GM12878 (cell line): ENCODE measurements around the gene PIGZ. TPM values are rescaled to one million over a fixed set of nuclear protein-coding genes. Genes with fewer than 3 reads are reported as not detected.

Source experiments
- ATF7 ChIP-seq: fragments of 450-650 bp; IDR thresholded peaks from 2 replicates; pipeline ENCODE4 v1.6.1; 2016; ENCODE audit warnings: low read depth, mild to moderate bottlenecking
- CBX3 ChIP-seq: fragments of 200-600 bp; sonication (generic); IDR thresholded peaks from 2 replicates; pipeline ENCODE4 v1.6.1; 2016; ENCODE audit warnings: low read depth, borderline replicate concordance
- CUX1 ChIP-seq: IDR thresholded peaks from 2 replicates; pipeline ENCODE4 v1.6.1; 2012; ENCODE audit warnings: improper control_type of control experiment, low read depth, low read length; ENCODE audit not compliant: insufficient replicate concordance
- DPF2 ChIP-seq: fragments of 450-650 bp; IDR thresholded peaks from 2 replicates; pipeline ENCODE4 v1.6.1; 2017; ENCODE audit warnings: mild to moderate bottlenecking
- EP300 ChIP-seq, 2 experiments: fragments of 150-350 bp in 1 of 2; IDR thresholded peaks; 2 replicates each; pipeline ENCODE4 v1.6.1; 2011 to 2012; ENCODE audit warnings: low read depth in 2 of 2, low read length in 2 of 2, borderline replicate concordance in 1 of 2, improper control_type of control experiment in 1 of 2, inconsistent platforms in 1 of 2; ENCODE audit not compliant: control insufficient read depth in 1 of 2
- KDM1A ChIP-seq: fragments of 200-600 bp; sonication (generic); IDR thresholded peaks from 2 replicates; pipeline ENCODE4 v1.6.1; 2016; ENCODE audit warnings: borderline replicate concordance
- LARP7 ChIP-seq: fragments of 450-650 bp; IDR thresholded peaks from 2 replicates; pipeline ENCODE4 v1.6.1; 2017; ENCODE audit warnings: mild to moderate bottlenecking
- MEF2A ChIP-seq: IDR thresholded peaks from 2 replicates; pipeline ENCODE4 v1.6.1; 2011; ENCODE audit warnings: low read depth, mild to moderate bottlenecking, low read length, moderate library complexity; ENCODE audit not compliant: insufficient read depth
- MEF2B ChIP-seq: fragments of 450-650 bp; IDR thresholded peaks from 2 replicates; pipeline ENCODE4 v1.6.1; 2018; ENCODE audit warnings: mild to moderate bottlenecking, moderate library complexity; ENCODE audit not compliant: partially characterized antibody, poor library complexity, severe bottlenecking
- RB1 ChIP-seq: fragments of 450-650 bp; formaldehyde crosslinking; IDR thresholded peaks from 2 replicates; pipeline ENCODE4 v1.6.1; 2017; ENCODE audit warnings: mild to moderate bottlenecking, borderline replicate concordance
- SIX5 ChIP-seq: IDR thresholded peaks from 2 replicates; pipeline ENCODE4 v1.6.1; 2011; ENCODE audit warnings: mild to moderate bottlenecking, low read depth, low read length, moderate library complexity; ENCODE audit not compliant: severe bottlenecking
- SMAD5 ChIP-seq: IDR thresholded peaks from 2 replicates; pipeline ENCODE4 v1.6.1; 2016; ENCODE audit warnings: antibody characterized with exemption, low read depth
- SREBF1 ChIP-seq: IDR thresholded peaks from 2 replicates; pipeline ENCODE4 v1.6.1; 2012; ENCODE audit warnings: mild to moderate bottlenecking, low read length
- SREBF2 ChIP-seq: IDR thresholded peaks from 2 replicates; pipeline ENCODE4 v1.6.1; 2012; ENCODE audit warnings: mild to moderate bottlenecking, low read length
- SUPT20H ChIP-seq: IDR thresholded peaks from 2 replicates; pipeline ENCODE4 v1.6.1; 2011; ENCODE audit warnings: low read depth, mild to moderate bottlenecking, low read length, moderate library complexity, borderline replicate concordance; ENCODE audit not compliant: control insufficient read depth
- TAF1 ChIP-seq: IDR thresholded peaks from 2 replicates; pipeline ENCODE4 v1.6.1; 2011; ENCODE audit warnings: mild to moderate bottlenecking, low read depth, low read length, borderline replicate concordance
- ZNF384 ChIP-seq: IDR thresholded peaks from 2 replicates; pipeline ENCODE4 v1.6.1; 2012; ENCODE audit warnings: low read depth, mild to moderate bottlenecking, low read length, improper control_type of control experiment, borderline replicate concordance
- ZZZ3 ChIP-seq: IDR thresholded peaks from 2 replicates; pipeline ENCODE4 v1.6.1; 2011; ENCODE audit warnings: low read depth; ENCODE audit not compliant: control insufficient read depth, insufficient read length
- polyA plus RNA-seq, 11 experiments: library from polyadenylated mRNA; depleted of rRNA in 4 of 11; unstranded in 6 of 11; stranded (reverse) in 5 of 11; fragments of >200 nt; fragmentation: Nextera tagmentation in 4 of 11; fragmentation: Illumina TruSeq in 1 of 11; extraction: Ambion mirVana in 4 of 11; extraction: Trizol in 1 of 11; gene quantifications; 1 replicate in 1 of 11; 2 replicates in 10 of 11; pipeline versions ENCODE4 v1.2.1 to v1.2.3, GENCODE V29; 2011 to 2016; ENCODE audit warnings: inconsistent platforms in 2 of 11, missing spikeins in 2 of 11, low read depth in 1 of 11
- total RNA-seq, 4 experiments: library from RNA; depleted of rRNA in 3 of 4; stranded (reverse); fragments of >200 nt in 3 of 4; fragmentation: Illumina TruSeq in 1 of 4; extraction: Trizol in 1 of 4; gene quantifications; 2 replicates each; pipeline versions ENCODE4 v1.2.1 to v1.2.3, GENCODE V29; 2013 to 2021
- TF ChIP-seq, protein P1 (sequence below): fragments of 450-650 bp; IDR thresholded peaks from 2 replicates; pipeline ENCODE4 v1.6.1; 2014; ENCODE audit warnings: mild to moderate bottlenecking
- TF ChIP-seq, protein P2 (sequence below): fragments of 450-650 bp; IDR thresholded peaks from 2 replicates; pipeline ENCODE4 v1.6.1; 2016; ENCODE audit warnings: mild to moderate bottlenecking, moderate library complexity, borderline replicate concordance

PIGZ gene
- total and polyA plus RNA-seq, 10 of the 15 experiments (the other 5 are each of a cell fraction or from before 2014, with no cell fraction given): 0.06 to 1.2 (median 0.64) TPM

DNA sequence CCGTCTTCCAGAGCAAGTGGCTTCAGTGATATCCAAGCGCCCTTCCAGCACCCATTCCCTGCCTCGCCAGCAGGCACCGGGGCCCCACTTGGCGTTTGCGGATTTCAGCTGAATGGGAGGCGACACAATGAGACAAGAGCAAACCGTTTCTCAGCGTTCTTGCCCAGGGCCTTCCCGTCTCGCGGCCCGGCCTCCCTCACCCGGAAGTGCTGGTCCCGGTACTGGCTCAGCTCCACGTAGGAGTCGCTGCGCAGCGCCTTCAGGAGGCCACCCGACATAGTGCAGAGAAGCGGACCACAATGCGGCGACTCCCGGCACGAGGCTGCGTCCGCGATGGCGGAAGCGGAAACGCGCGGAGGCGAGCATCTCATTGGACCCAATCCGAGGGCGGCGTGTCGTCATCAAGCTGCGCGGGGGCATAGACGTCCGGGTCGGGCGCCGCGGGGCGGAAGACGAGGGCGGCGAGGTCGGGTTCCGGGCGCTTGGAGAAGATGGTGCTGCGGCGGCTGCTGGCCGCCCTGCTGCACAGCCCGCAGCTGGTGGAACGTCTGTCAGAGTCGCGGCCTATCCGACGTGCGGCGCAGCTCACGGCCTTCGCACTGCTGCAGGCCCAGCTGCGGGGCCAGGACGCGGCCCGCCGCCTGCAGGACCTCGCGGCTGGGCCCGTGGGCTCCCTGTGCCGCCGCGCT lies 26.3 kb downstream of the PIGZ start, which contains the start of gene NCBP2 (continued):
- TF ChIP-seq CUX1 (no peak), EP300 (IDR thresholded peaks at IDR 0.05; ENCODE audit: borderline replicate concordance in 1 of 2, control insufficient read depth in 1 of 2, low read depth in 2 of 2, low read length in 2 of 2) (no peak; a peak in 1 of 4 replicates), SIX5 (peak; percentile 56), TAF1 (peak; percentile 91), LARP7 (peak; percentile 67; the same call in 1 of the 2 replicates), CBX3 (no peak), ZZZ3 (no peak), DPF2 (peak; percentile 62; the same call in 1 of the 2 replicates), RB1 (no peak), ZNF384 (no peak), SUPT20H (no peak), SREBF2 (no peak), KDM1A (no peak), MEF2A (no peak), SMAD5 (peak; percentile 82), SREBF1 (no peak; the same call in 1 of the 2 replicates), ATF7 (peak; percentile 58), MEF2B (peak; percentile 31)
- TF ChIP-seq, protein P1, sequence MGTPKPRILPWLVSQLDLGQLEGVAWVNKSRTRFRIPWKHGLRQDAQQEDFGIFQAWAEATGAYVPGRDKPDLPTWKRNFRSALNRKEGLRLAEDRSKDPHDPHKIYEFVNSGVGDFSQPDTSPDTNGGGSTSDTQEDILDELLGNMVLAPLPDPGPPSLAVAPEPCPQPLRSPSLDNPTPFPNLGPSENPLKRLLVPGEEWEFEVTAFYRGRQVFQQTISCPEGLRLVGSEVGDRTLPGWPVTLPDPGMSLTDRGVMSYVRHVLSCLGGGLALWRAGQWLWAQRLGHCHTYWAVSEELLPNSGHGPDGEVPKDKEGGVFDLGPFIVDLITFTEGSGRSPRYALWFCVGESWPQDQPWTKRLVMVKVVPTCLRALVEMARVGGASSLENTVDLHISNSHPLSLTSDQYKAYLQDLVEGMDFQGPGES: peak; percentile 60; the same call in 1 of the 2 replicates
- TF ChIP-seq, protein P2, sequence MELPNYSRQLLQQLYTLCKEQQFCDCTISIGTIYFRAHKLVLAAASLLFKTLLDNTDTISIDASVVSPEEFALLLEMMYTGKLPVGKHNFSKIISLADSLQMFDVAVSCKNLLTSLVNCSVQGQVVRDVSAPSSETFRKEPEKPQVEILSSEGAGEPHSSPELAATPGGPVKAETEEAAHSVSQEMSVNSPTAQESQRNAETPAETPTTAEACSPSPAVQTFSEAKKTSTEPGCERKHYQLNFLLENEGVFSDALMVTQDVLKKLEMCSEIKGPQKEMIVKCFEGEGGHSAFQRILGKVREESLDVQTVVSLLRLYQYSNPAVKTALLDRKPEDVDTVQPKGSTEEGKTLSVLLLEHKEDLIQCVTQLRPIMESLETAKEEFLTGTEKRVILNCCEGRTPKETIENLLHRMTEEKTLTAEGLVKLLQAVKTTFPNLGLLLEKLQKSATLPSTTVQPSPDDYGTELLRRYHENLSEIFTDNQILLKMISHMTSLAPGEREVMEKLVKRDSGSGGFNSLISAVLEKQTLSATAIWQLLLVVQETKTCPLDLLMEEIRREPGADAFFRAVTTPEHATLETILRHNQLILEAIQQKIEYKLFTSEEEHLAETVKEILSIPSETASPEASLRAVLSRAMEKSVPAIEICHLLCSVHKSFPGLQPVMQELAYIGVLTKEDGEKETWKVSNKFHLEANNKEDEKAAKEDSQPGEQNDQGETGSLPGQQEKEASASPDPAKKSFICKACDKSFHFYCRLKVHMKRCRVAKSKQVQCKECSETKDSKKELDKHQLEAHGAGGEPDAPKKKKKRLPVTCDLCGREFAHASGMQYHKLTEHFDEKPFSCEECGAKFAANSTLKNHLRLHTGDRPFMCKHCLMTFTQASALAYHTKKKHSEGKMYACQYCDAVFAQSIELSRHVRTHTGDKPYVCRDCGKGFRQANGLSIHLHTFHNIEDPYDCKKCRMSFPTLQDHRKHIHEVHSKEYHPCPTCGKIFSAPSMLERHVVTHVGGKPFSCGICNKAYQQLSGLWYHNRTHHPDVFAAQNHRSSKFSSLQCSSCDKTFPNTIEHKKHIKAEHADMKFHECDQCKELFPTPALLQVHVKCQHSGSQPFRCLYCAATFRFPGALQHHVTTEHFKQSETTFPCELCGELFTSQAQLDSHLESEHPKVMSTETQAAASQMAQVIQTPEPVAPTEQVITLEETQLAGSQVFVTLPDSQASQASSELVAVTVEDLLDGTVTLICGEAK: peak; percentile 94
